AG09309 (cell line): ENCODE results near the gene DFFA.

Source experiments
- DNase-seq: peaks from one replicate; pipeline ENCODE4 v3.0.0-alpha.2; 2010; ENCODE audit warnings: low read depth
- H3K4me3 ChIP-seq: 2 replicates; pipeline ENCODE4 v1.5.1; 2011; ENCODE audit warnings: mild to moderate bottlenecking, low read depth, low read length, moderate library complexity; ENCODE audit not compliant: control insufficient read depth
- TF ChIP-seq, protein P1 (sequence below): IDR thresholded peaks from 2 replicates; pipeline ENCODE4 v1.5.1; 2011; ENCODE audit warnings: mild to moderate bottlenecking, low read depth, low read length, inconsistent platforms; ENCODE audit not compliant: insufficient read depth, control insufficient read depth; ENCODE audit errors: missing control alignments

The DFFA gene

DNA sequence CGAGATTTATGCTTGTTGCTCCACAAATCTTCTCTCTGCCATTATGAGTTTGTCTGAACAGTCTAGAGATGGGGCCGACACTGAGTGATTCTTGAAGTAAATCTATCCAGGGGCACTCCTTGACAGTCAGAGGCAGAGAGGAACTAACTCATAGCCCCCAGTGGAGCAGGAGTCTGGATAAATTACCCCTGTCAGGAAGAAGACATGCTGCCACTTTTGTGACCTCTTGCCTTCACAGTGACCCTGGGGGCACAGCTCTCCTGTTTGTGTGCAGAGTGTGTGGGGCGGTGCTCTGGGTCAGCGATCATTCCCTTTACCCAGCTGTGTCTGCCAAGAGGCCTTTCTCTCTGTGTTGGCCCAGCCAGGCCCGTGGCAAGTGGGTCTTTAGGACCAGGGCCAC lies 31.9 kb upstream of the DFFA start:
- TF ChIP-seq, protein P1, sequence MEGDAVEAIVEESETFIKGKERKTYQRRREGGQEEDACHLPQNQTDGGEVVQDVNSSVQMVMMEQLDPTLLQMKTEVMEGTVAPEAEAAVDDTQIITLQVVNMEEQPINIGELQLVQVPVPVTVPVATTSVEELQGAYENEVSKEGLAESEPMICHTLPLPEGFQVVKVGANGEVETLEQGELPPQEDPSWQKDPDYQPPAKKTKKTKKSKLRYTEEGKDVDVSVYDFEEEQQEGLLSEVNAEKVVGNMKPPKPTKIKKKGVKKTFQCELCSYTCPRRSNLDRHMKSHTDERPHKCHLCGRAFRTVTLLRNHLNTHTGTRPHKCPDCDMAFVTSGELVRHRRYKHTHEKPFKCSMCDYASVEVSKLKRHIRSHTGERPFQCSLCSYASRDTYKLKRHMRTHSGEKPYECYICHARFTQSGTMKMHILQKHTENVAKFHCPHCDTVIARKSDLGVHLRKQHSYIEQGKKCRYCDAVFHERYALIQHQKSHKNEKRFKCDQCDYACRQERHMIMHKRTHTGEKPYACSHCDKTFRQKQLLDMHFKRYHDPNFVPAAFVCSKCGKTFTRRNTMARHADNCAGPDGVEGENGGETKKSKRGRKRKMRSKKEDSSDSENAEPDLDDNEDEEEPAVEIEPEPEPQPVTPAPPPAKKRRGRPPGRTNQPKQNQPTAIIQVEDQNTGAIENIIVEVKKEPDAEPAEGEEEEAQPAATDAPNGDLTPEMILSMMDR = no peak
- no peak overlapping the region for H3K4me3 ChIP-seq
- DNase-seq = no peak

GRCh38 chr1:10502206-10502605 lies 29.9 kb upstream of the DFFA start:
- DNase-seq = no peak
- H3K4me3 ChIP-seq = no peak overlapping the region
- TF ChIP-seq, protein P1 = no peak

DNA sequence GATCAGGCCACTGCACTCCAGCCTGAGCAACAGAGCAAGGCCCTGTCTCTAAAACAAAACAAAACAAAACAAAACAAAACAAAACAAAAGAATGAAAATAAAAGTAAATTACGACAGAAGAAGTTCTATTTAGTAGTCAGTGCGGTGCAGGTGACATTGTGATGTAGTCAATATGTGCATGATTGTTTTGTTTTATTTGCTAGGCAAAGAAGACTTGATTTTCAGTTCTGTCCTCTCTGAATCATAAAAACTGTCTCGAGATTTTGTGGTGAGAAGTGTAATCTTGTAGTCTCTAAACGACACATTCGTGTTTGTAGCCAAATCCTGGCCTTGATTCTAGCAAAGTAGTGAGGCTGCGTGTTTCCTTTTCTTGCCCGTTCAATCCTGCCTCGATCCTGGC lies 25.9 kb upstream of the DFFA start:
- H3K4me3 ChIP-seq = no peak overlapping the region
- no peak for DNase-seq
- TF ChIP-seq, protein P1 = no peak

DNA sequence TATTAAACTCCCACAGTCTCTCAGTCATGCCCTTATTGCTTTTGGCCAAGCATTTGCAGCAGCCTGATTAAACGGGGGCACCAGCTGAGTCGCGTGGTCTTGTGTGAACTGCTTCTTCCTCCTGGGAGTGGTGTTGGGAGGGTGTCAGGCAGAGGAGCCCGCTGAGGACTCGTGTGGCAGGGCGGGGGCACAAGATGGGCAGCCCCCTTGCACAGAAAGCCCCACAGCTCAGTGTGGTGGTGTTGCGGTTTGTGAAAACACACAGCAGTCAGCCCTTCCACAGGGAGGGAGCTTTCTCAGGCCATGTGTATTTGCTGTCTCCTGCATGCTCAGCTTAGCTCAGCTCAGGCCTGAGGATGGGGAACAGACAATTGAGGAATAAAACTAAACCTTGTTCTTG lies 24.8 kb upstream of the DFFA start:
- no peak for DNase-seq
- TF ChIP-seq, protein P1 = no peak
- no peak overlapping the region for H3K4me3 ChIP-seq

DNA sequence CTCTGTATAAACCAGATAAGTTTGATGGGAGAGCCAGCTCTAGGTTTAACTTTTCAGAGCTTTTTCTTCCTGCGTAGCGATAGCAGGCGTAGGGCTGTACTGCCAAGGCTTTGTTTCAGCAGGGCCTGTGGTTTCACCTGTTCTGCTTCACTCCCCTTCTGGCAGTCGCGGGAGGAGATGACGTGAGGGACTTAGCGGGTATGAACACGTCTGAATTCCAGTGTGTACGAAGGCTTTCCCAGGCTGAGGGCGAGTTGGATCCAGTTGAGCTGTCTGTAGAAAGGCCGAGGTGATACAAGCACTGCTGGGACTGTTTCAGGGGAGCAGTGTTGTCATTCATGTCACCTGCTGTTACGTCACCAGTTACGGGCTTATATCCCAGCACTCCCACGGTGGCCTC lies 23.6 kb upstream of the DFFA start:
- TF ChIP-seq, protein P1 = no peak
- no peak overlapping the region for H3K4me3 ChIP-seq
- DNase-seq = no peak

- DNase-seq = no peak
- no peak overlapping the region for H3K4me3 ChIP-seq
- TF ChIP-seq, protein P1 = no peak
Measured at GRCh38 chr1:10495475-10495817, 23.1 kb upstream of the DFFA start.
